ENCODE data around the gene ARRB1. TPM values are rescaled to one million over a fixed set of nuclear protein-coding genes. Genes with fewer than 3 reads are reported as not detected.

ARRB1 gene
- total and polyA plus RNA-seq, 12 donors: 4.9 to 54.2 (median 31.0) TPM

DNA sequence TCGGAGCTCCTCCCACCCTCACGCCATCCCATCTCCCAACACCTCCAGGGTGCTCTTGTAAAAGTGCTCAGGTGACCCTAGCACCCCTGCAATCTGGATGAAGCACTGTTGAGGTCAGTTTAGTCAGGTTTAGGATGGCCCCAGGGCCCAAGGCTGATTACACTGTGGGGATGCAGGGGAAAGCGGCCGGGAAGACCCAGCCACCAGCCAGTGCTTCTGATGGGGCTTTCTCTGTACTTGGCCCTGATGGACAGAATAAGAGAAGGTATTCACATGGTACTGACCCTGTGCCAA, 82.1 kb downstream of the ARRB1 start:
- Histone ChIP-seq H3K4me1 (replicated peaks in 1 of 2) (no peaks in the 10 kb centered on the region), H3K27me3 (no peaks in the 10 kb centered on the region), H3K4me3 (no peak overlapping the region), H3K27ac (no peak overlapping the region), H3K36me3 (replicated peaks in 1 of 2) (peaks cover 0 to 9% of the 10 kb centered on the region in 2 donors), H3K9me3 (replicated peaks in 1 of 3) (no peaks in the 10 kb centered on the region)
- no peak for TF ChIP-seq POLR2A (IDR thresholded peaks at IDR 0.05)
- TF ChIP-seq, protein P1, sequence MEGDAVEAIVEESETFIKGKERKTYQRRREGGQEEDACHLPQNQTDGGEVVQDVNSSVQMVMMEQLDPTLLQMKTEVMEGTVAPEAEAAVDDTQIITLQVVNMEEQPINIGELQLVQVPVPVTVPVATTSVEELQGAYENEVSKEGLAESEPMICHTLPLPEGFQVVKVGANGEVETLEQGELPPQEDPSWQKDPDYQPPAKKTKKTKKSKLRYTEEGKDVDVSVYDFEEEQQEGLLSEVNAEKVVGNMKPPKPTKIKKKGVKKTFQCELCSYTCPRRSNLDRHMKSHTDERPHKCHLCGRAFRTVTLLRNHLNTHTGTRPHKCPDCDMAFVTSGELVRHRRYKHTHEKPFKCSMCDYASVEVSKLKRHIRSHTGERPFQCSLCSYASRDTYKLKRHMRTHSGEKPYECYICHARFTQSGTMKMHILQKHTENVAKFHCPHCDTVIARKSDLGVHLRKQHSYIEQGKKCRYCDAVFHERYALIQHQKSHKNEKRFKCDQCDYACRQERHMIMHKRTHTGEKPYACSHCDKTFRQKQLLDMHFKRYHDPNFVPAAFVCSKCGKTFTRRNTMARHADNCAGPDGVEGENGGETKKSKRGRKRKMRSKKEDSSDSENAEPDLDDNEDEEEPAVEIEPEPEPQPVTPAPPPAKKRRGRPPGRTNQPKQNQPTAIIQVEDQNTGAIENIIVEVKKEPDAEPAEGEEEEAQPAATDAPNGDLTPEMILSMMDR (IDR thresholded peaks at IDR 0.05): no peak
- intact Hi-C loops (cut with DNase I): no loop called here
- no peak for DNase-seq
- 94 to 100% (median 96%) methylated on average over 4 of the region's 4 CpGs for WGBS, 4 donors

- no peak overlapping the region for H3K27ac ChIP-seq
- H3K4me3 ChIP-seq: no peak overlapping the region
- H3K9me3 ChIP-seq (replicated peaks in 1 of 3): no peaks in the 10 kb centered on the region
- WGBS, 4 donors: 77 to 92% (median 90%) methylated on average over 8 to 25 of the region's 25 CpGs
- no peak for TF ChIP-seq POLR2A (IDR thresholded peaks at IDR 0.05)
- TF ChIP-seq, protein P1 (IDR thresholded peaks at IDR 0.05): no peak
- intact Hi-C loops (cut with DNase I): no loop called here
- no peaks in the 10 kb centered on the region for H3K27me3 ChIP-seq
- DNase-seq: no peak
- peaks cover 0 to 7% of the 10 kb centered on the region in 2 donors for H3K36me3 ChIP-seq (replicated peaks in 1 of 2)
- no peaks in the 10 kb centered on the region for H3K4me1 ChIP-seq (replicated peaks in 1 of 2)
Measured at GRCh38 chr11:75268626-75269366, 82.7 kb downstream of the ARRB1 start.

DNA sequence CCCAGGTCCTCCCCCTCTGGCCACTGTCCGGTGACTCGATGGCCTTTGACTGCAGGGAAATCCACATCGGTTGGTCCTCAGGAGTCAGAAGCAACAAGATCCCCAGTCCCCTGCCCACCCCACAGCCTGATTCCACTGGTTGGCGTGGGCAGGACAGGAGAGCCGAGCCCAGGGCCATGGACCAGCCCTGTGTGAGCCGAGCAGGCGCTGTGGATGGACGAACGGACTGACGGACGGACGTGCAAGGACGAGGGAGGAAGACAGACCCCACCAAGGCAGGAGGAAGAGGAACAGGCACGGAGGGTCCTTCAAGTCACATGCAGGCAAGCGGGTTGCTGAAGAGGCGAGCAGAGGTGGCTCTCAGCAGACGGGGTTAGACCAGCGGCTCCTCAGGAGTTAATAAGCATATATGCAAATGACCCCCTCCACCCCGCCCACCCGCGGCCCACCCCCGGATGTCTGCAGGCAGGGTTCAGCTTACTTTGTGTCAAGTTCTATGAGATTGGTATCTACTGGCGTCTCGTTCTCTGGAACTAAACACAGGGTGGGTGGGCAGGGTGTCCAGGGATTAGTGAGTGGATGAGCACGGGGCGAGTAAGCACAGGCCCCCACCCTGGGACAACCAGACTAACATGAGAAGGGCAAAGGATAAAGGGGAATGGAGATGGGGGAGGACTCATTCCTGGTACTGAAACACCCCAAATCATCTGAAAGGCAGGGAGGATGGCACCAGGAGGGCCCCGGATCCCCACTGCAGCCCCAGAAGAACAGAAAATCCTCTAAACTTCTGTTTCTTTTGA, 84.1 kb downstream of the ARRB1 start:
- no peak overlapping the region for H3K27ac ChIP-seq
- no peak for DNase-seq
- intact Hi-C loops (cut with DNase I): no loop called here
- H3K4me1 ChIP-seq (replicated peaks in 1 of 2): no peaks in the 10 kb centered on the region
- no peak for TF ChIP-seq POLR2A (IDR thresholded peaks at IDR 0.05)
- TF ChIP-seq, protein P1 (IDR thresholded peaks at IDR 0.05): no peak
- no peak overlapping the region for H3K4me3 ChIP-seq
- H3K9me3 ChIP-seq (replicated peaks in 1 of 3): no peaks in the 10 kb centered on the region
- 79 to 88% (median 81%) methylated on average over 23 to 27 of the region's 27 CpGs for WGBS, 4 donors
- peaks cover 0 to 5% of the 10 kb centered on the region in 2 donors for H3K36me3 ChIP-seq (replicated peaks in 1 of 2)
- no peaks in the 10 kb centered on the region for H3K27me3 ChIP-seq

- Histone ChIP-seq H3K27me3 (no peaks in the 10 kb centered on the region), H3K4me1 (replicated peaks in 1 of 2) (no peaks in the 10 kb centered on the region), H3K9me3 (replicated peaks in 1 of 3) (no peaks in the 10 kb centered on the region), H3K36me3 (replicated peaks in 1 of 2) (peaks cover 0 to 5% of the 10 kb centered on the region in 2 donors), H3K27ac (no peak overlapping the region), H3K4me3 (no peak overlapping the region)
- TF ChIP-seq, protein P1 (IDR thresholded peaks at IDR 0.05): no peak
- TF ChIP-seq POLR2A (IDR thresholded peaks at IDR 0.05): no peak
- WGBS, 4 donors: 74 to 81% (median 76%) methylated on average over 16 to 17 of the region's 17 CpGs
- DNase-seq: no peak
- intact Hi-C loops (cut with DNase I): no loop called here
Measured at GRCh38 chr11:75265851-75266531, 85.5 kb downstream of the ARRB1 start.
